BE2C (cell line): Measurements from ENCODE around the gene FREM1.

ENCODE experiments used
- DNase-seq: peaks from one replicate; pipeline ENCODE4 v3.0.0-alpha.2; 2020
- H3K27me3 ChIP-seq: fragments of 250-450 bp; sonication (Bioruptor Pico); 2 replicates; pipeline ENCODE4 v1.5.1; 2020; ENCODE audit warnings: mild to moderate bottlenecking
- H3K36me3 ChIP-seq: fragments of 250-450 bp; sonication (Bioruptor Pico); 2 replicates; pipeline ENCODE4 v1.5.1; 2020; ENCODE audit warnings: mild to moderate bottlenecking
- H3K4me1 ChIP-seq: fragments of 250-450 bp; sonication (Bioruptor Pico); 2 replicates; pipeline ENCODE4 v1.5.1; 2020
- H3K4me3 ChIP-seq: 2 replicates; pipeline ENCODE4 v1.5.1; 2011; ENCODE audit warnings: low read depth, low read length
- H3K9me3 ChIP-seq: fragments of 250-450 bp; sonication (Bioruptor Pico); 2 replicates; pipeline ENCODE4 v1.5.1; 2020
- TF ChIP-seq, protein P1 (sequence below): IDR thresholded peaks from 2 replicates; pipeline ENCODE4 v1.5.1; 2012; ENCODE audit warnings: mild to moderate bottlenecking, low read depth, low read length

FREM1 gene

DNA sequence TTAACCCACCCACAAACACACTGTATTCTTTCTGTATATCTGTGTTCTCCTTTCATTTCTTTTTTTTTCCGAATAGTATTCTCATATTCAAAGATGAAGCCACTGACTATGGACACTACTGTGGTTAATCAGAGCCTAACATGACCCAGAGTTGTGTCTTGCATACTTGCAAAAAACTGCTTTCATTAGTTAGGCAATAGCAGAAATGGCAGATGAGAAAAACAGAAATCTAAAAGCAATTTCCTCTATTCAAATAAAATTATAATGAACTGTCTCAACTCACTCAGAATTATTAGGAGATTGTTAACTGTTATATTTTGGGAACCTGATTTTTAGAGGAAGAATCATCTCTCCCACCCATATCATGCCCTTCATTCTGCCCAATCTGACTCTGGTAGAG is 45.9 kb downstream of the FREM1 start:
- peaks cover 1% of the 10 kb centered on the region; the same call in 1 of the 2 replicates for H3K27me3 ChIP-seq
- no peaks in the 10 kb centered on the region for H3K36me3 ChIP-seq
- DNase-seq, result no peak
- TF ChIP-seq, protein P1, sequence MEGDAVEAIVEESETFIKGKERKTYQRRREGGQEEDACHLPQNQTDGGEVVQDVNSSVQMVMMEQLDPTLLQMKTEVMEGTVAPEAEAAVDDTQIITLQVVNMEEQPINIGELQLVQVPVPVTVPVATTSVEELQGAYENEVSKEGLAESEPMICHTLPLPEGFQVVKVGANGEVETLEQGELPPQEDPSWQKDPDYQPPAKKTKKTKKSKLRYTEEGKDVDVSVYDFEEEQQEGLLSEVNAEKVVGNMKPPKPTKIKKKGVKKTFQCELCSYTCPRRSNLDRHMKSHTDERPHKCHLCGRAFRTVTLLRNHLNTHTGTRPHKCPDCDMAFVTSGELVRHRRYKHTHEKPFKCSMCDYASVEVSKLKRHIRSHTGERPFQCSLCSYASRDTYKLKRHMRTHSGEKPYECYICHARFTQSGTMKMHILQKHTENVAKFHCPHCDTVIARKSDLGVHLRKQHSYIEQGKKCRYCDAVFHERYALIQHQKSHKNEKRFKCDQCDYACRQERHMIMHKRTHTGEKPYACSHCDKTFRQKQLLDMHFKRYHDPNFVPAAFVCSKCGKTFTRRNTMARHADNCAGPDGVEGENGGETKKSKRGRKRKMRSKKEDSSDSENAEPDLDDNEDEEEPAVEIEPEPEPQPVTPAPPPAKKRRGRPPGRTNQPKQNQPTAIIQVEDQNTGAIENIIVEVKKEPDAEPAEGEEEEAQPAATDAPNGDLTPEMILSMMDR, result no peak
- no peaks in the 10 kb centered on the region; the same call in 1 of the 2 replicates for H3K4me1 ChIP-seq
- no peak overlapping the region for H3K4me3 ChIP-seq
- no peaks in the 10 kb centered on the region for H3K9me3 ChIP-seq

DNA sequence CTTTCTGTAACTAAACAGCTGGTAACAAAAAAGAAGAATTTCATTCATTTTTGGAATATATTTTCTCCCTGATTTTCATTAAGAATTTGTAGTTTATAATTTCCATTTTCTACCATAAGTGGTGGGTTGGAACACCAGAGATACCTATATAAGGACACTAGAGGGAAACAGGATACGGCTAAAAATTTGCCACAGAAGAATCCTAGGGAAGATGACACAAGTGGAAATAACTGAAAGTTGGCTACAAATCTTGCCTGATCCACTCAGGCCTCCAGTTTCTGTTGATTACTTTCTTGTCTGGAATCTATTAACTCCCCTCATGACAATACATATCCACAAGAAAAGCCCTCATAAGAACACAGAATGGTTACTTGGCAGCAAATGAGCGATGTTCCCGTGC is 46.8 kb downstream of the FREM1 start:
- Histone ChIP-seq H3K4me1 (no peaks in the 10 kb centered on the region; the same call in 1 of the 2 replicates), H3K36me3 (no peaks in the 10 kb centered on the region), H3K9me3 (no peaks in the 10 kb centered on the region), H3K27me3 (no peaks in the 10 kb centered on the region), H3K4me3 (no peak overlapping the region)
- TF ChIP-seq, protein P1, result no peak
- DNase-seq, result no peak

DNA sequence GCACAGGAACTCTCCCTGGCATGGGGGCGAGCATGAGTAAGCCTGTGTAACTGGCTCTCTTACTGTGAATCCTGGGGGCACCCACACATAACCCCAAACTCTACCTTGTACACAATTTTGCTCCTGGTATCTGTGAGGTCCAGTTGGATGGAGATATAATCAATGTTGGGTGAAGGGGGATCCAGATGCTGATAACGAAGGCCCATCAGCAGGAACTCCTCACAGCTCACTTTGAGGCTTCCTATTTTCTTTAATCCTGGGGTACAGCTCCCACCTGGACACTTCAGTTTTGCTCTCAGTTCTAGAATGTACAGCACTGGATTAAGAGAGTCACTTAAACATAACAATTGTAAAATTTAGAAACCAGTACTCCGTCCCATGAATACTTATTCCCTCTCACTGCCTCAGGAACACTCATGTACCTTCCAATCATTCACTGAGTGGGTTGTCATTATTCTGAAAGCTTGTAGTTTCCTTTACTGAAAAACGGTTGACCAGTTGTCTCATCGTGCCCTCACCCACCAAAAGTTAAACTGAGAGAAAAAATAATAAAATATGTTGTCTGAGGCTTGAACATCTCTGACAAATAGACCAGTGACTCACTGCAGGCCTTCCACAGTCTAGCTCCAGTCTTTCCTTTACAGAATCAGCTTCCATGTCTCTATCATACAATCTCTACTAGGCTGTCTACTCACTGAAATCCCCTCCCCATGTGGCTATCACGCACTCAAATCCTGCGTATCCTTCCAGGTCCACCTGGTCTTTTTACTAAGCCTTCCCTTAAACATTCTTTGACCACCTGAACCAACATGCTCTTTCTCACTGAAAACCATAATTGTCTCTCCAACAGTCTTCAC is 52.6 kb downstream of the FREM1 start:
- Histone ChIP-seq H3K9me3 (no peaks in the 10 kb centered on the region), H3K36me3 (no peaks in the 10 kb centered on the region), H3K27me3 (no peaks in the 10 kb centered on the region), H3K4me1 (no peaks in the 10 kb centered on the region), H3K4me3 (no peak overlapping the region)
- DNase-seq, result no peak
- TF ChIP-seq, protein P1, result no peak

DNA sequence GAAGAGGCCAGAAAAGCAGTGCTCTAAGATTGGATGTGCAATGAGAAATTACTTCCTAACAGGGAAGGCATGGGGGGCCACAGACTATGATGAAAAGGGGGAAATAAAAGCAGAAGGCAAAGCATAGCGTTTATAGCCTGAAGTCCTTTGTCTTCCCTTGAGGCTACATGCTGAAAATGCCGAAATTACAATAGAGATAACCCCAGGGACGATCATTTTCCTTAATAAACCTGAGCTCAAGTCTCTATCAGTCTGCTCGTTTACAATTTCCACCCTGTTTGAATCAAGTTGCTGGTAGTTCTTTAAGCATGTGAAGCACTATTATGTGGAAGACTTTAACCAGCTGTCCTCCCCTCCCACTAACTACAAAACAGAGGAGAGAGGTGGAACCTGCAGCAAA is 60.4 kb downstream of the FREM1 start:
- Histone ChIP-seq H3K4me3 (no peak overlapping the region), H3K4me1 (no peaks in the 10 kb centered on the region), H3K27me3 (no peaks in the 10 kb centered on the region), H3K36me3 (no peaks in the 10 kb centered on the region), H3K9me3 (no peaks in the 10 kb centered on the region)
- TF ChIP-seq, protein P1, result no peak
- no peak for DNase-seq

DNA sequence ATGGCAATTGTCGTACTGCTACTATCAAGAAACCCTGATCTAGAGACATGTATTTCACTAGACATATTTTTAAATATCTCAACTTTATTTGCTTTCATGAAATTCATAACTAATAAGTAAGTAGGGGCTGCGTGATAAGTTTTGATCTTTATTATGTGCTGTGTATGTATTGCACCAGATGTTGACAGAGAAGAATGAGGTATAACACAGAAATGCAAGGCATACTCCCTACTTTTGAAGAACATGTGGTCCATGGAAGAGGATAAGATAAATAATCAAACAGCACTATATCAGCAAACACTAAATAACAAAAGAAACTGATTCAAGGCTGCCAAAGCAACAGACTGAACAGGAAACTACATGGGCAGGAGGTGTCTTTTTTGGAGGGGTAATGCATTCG is 60.9 kb downstream of the FREM1 start:
- Histone ChIP-seq H3K4me1 (no peaks in the 10 kb centered on the region), H3K36me3 (no peaks in the 10 kb centered on the region), H3K27me3 (no peaks in the 10 kb centered on the region), H3K4me3 (no peak overlapping the region), H3K9me3 (no peaks in the 10 kb centered on the region)
- no peak for DNase-seq
- TF ChIP-seq, protein P1, result no peak

DNA sequence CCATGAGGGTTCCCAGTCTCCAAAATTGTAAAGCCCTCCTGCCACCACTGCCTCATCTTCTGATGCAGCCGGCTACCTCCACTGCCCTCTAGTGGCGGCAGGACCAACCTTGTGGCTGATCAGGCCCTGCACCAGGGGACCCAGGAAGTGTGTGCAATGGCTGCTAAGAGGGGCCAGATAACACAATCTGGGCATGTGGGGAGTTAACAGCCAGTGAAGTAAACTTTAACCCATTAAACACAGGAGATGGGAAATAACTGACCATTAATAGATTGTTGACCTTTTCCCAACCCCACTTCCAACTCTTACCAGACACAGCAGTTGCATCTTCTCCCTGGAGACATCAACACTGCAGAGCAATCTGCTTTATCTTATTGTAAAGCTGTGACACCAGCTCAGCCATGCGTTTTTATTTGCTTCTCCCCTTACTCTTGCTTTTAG is 63.3 kb downstream of the FREM1 start:
- no peaks in the 10 kb centered on the region for H3K4me1 ChIP-seq
- H3K36me3 ChIP-seq, result no peaks in the 10 kb centered on the region
- peak; percentile 90 for DNase-seq
- H3K9me3 ChIP-seq, result no peaks in the 10 kb centered on the region
- TF ChIP-seq, protein P1, result peak; percentile 95
- no peak overlapping the region for H3K4me3 ChIP-seq
- H3K27me3 ChIP-seq, result no peaks in the 10 kb centered on the region
